GM21576 (cell line): ENCODE measurements around the gene C3orf62.
"Not testable (repeated sequence)": the region's sequence is repeated elsewhere in the genome, so short reads cannot be mapped to it uniquely, and the experiment has no call there.

Experiments
- ATAC-seq: cut with Tn5 transposase; IDR thresholded peaks from one replicate; pipeline ENCODE4 v1.9.1; 2021; ENCODE audit warnings: mild to moderate bottlenecking, moderate library complexity; ENCODE audit not compliant: unreplicated experiment

Gene C3orf62

DNA sequence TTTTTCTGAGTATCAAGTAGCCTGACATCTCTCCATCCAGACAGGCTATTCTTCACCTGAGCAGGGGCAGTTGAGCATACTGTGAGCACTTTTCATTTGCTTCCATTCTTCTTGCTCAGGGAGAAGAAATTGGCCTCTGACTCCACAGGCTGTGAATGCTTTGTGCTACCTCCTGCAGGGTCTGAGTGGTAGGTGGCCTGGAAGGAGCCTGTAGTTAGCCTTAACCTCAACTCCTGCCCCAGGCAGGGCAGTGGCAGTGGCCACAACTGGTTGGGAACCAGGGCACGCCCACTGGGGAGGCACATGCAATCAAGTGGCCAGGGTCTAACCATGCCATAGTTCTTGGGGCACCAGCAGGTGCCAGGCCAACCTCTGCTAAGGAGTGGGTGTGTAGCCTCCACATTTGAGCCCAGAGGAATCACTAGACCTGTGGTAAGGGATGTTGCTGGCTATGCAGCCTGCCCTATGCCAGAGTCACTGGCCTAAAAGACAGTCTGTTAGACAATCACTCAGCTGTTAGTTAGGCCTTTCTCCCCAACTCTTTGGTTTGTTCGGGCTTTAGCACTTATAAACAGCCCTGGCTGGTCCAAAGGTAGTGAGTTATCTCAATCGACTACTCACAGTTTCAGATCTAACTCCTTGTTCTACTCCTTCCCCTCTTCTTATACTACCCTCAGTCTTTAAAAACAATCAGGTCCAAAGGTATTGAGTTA lies 7.4 kb downstream of the C3orf62 start:
- no peak for ATAC-seq

DNA sequence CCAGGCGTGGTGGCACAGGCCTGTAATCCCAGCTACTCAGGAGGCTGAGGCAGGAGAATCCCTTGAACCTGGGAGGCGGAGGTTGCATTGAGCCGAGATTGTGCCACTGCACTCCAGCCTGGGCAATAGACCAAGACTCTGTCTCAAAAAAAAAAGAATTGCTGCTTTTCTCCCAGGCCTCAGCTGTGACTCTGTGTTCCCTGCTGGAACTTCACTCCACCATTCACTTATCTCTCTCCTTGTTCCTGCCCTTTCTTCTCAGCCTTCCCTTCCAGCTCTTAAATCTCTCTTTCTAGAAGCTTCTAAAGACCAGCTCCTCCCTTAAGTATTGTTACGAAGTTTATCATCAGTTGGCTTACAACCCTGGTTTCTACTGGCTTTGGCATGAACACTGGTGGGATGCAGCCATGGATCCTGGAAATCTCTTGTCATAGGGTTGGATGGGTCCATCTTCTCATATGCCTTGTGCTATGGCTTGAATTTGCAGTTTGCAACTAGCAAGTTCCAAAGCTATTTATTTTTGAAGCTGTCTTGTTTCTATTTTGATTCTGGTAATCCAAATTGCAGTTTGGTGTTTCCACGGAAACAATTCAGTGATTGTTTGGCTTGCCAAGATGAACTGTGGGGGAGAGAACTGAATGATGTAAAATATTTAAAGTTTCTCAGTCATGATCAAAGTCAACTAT lies 10.5 kb downstream of the C3orf62 start:
- ATAC-seq, result no peak

DNA sequence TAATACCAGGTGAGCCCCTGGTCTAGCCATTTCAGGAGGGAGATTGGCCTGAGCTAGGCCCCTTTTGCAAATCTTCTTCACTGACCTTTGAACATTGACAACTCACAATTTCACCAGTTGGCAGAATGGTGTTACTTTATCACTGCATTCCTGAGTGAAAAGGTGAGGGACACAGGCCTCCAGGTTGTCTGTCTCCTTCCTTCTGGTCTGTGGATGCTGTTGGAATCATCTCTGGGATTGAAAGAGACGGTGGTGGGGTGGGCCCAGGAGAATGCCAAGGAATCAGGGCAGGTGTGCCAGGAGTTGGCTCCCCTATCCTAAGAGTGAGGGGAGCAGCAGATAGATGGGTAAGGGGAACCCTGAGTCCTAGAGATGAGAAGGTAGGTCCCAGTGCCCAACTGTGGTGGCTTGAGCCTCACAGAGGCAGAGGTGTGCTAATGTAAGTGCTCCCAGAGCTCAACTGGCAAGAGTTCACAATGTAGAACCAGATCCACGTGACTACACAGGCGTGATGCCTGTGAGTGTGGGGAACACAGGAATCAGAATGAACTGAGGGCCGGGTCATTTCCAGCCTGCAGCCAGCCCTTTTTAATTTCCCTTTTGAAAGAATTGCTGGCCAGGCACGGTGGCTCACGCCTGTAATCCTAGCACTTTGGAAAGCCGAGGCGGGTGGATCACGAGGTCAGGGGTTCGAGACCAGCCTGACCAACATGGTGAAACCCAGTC lies 11.2 kb downstream of the C3orf62 start:
- ATAC-seq, result no peak

DNA sequence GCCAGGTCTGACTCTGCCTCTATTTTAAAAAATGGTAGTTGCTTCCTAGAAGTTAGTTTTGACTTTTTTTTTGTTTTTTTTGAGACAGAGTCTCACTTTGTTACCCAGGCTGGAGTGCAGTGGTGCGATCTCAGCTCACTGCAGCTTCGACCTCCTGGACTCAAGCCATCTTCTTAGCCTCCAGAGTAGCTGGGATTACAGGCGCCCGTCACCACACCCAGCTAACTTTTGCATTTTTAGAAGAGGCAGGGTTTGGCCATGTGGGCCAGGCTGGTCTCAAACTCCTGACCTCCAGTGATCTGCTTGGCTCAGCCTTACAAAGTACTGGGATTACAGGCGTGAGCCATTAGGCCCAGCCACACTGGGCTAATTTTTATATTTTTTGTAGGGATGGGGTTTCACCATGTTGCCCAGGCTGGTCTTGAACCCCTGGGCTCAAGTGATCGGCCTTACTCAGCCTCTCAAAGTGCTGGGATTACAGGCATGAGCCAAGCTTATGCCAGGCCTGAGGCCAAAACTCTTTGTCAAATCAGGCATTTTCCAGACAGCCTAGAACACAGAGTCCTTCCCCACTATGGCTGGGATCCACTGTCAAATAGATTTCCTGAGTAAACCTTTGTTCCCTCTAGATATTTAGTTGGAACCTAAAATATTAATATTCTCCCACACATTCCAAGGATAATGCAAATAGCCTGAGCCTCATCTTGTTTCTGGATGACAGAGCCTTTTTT lies 13.7 kb downstream of the C3orf62 start:
- ATAC-seq, result no peak

DNA sequence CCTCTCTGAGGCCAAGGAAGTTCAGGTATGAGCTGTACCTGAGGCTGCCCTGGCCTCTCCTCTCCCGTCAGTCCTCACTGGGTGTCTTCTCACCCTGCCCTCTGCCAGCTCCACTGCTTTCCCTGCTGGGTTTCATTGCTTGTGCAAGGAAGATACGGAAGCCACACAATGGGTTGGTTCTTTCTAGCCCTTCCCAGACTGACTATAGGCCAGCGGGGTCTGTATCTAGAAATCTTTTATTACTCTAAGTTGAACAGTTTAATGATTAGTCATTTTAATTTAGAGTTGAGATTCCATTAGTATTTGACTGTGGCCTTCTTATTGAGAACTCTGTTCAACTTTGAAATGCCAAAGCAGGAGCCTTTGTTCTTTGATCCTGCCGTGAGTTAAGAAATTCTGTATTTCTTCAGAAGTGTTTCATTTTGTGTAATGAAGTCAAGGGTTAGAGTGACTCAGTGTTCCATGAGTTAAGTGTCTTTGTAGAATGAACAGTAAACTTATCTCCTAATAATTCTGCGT lies 16.2 kb downstream of the C3orf62 start:
- ATAC-seq, result no peak

DNA sequence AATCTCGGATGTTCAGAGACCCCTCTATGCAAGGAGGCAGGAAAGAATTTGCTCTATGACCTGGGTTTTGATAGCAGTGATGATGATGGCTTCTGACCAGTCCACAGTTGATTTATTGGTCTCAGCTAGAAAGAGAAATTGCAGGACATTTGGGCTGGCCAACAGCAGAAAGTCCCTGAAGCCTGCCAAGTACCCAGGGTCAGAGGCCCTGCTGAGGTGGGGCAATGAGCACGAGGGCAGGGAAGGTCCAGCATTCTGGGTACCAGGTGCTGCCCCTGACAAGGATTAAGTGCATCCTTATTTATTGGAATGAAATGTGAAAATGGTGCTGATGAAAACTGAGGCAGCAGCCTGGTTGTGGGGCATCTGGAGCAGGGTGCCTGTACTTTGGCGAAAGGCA lies 19.8 kb downstream of the C3orf62 start:
- ATAC-seq, result no peak

DNA sequence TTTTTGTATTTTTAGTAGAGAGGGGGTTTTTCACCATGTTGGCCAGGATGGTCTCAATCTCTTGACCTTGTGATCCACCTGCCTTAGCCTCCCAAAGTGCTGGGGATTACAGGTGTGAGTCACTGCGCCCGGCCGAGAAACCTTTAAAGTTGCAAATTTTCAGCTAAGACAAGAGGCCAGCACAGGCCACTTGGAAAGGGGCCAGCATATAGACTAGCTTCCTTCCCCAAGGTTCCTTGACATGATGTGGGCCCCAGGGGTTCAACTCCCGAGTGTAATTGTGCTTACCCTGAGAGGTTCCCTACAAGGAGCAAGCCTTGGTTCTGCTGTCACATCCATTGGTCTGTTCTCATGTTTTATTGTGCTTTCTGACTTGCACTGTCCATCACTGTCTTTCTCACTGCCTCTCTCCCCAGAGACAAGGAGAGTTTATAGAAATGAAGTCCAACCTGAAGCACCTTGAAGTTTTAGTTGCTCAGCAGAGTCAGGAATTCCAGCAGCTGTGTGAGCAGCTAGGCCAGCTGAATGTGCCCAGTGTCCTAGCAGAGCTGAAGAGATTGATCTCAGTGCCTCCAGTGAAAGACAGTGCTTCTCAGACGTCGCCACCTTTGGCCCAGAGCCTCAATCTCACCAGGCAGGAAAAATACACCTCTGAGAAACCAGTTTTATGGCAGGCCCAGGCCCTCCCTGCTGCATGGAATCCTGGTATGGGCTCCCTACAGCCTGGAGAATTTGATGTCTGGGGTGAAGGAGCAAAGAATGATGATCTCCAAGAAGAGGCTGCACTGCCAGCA lies 21.1 kb downstream of the C3orf62 start:
- ATAC-seq, result no peak

DNA sequence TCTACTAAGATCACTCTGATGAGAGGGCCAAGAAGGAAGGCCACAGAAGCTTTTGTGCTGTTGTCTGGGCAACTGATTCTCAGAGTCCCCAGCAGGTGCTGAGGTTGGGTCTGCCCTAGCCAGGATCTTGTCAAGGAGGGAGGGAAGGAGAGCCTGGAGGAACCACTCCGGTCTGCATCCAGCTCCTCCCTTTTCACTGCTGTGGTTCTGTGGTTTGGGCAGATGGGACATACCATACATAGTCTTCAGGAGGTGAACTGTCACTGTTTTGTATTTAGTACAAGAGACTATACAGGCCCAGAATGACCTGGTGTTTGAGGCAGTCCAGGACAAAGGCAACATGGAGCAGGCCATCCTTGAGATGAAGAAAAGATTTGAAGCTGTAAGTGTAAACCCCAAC lies 21.9 kb downstream of the C3orf62 start:
- no peak for ATAC-seq

DNA sequence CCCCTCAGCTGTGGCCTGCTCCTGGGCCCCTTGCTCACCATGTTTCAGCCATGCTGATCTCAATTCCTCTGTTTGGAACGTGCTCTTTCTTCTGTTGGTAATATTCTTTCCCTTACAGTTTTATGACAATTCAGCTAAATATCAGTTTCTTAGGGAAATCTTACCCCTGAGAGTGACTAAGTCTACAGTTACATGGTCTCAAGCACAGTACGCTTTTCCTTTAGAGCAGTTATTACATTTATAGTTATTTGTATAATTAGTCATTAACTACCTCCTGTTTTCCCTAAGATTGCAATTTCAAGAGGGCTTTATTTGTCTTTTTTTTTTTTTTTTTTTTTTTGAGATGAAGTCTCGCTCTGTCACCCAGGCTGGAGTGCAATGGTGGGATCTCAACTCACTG lies 23.5 kb downstream of the C3orf62 start:
- no peak for ATAC-seq

DNA sequence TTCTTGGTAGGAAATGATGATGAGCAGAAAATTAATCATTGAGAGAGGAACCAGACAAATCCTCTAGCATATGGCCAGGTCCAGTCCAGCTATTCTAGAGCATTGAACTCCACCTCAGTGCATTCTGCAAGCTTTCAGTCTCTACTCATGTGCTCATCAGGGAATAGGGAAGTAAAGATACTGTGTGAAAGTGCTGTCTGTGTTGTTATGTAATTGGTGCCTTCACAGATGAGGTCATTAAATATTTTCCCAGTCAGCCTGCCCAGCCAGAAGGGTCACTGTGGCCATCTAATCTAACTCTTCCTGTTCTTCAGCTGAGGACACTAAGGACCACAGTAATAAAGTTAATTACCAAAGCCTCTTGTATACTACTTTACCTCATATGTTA lies 28.2 kb downstream of the C3orf62 start:
- ATAC-seq, result no peak

DNA sequence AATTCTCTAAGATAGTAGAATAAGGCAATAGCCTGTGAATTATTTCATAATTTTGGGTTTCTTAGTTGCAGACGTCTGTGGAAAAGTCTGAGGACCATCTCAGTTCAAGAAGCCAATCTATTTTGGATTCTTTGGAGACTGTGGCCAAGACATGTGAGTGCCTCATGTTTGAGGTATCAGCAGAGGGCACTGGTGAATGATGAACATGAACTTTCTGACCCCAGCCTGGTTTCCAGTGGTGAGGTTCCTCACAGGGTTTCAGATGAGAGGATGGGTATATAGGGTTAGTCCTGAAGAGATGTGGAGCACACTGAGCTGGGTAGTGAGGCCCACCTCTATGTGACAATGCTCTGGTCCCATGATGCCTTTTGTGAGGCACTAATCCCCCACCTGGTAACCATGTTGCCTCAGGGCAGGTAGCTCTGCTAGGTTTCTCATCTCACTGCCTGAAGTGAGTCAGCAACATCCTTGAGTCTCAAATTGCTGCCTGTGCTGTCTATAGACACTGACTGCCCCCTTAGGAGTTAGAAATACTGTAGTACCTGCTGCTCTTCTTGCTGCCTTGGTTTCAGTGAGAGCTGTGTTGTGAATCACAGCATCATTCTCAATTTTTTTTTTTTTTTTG lies 32.3 kb downstream of the C3orf62 start:
- ATAC-seq, result no peak

DNA sequence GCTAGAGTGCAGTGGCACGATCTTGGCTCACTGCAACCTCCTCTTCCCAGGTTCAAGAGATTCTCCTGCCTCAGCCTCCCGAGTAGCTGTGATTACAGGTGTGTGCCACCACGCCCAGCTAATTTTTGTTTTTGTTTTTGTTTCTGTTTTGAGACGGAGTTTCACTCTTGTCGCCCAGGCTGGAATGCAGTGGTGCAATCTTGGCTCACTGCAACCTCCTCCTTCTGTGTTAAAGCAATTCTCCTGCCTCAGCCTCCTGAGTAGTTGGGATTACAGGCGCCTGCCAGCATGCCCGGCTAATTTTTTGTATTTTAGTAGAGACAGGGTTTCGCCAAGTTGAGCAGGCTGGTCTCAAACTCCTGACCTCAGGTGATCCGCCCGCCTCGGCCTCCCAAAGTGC lies 36.9 kb downstream of the C3orf62 start:
- not testable (repeated sequence) for ATAC-seq

DNA sequence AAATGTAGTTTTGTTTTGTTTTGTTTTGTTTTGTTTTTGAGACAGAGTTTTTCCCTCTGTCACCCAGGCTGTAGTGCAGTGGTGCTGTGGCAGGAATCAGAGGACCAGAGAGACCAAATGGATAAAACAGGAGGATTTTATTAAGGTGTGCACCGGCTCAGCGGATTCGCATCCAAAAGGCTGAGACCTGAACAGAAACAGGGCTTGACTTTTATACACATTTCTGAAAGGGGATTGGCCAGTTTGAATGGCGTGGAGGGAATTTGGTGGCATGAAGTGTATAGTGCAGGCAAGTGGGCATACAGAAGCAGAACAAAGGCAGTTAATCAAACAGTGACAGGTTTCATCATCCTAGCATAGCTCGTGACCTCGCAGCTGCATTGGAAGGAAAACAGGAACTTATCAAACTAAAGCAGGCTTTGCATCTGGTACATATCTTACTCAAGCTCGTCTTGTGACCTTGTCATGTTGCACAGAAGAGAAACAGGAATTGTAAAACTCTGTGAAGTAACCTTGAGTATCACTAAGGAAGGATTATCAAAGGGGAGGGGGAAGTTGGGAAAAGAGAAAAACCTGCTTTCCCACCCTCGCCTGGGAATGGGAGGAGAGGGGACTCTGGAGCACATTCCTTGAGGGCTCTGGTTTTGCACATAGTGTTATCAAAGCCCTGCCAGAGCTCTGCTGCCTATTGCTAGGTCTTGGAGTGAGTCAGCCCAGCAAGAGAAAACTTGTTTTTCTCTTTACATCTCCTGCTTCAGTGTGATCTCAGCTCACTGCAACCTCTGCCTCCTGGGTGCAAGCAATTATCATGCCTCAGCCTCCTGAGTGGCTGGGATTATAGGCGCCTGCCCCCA lies 38.5 kb downstream of the C3orf62 start:
- no peak for ATAC-seq

DNA sequence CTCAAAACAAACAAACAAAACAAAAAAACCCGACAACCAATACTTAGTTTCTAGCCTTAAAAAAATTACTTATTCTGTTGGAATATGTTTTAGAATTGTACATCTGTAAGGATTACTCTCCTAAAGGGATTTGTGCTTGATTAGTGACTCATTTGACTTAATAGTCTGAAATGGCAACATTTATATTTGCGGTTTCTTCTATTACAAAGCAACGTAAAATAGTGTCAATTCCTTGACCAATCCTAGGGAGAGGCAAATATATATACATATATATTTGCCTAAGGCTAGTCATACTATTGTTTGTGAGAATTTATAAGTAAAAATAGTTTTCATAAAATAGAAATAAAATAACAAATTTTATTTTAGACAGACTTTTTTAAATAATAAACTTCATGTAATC lies 39.7 kb downstream of the C3orf62 start:
- no peak for ATAC-seq

DNA sequence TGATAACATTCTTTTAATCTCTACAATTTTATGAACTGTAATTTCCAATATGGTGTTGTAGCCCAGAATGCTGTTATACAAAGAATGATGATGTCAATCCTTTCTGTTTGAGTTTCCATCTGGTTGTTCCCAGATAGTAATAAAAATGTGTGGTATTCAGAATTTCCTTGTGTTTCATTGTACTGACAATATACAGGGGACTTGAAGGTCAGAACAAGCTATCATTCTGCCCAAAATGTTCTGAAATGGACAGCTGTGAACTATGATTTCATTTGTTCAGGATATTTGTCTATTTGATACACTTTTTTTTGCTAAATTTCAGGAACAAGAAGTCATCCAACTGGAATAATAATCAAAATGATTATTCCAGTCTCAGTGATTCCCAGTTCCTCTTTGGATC lies 40.8 kb downstream of the C3orf62 start:
- ATAC-seq, result no peak

DNA sequence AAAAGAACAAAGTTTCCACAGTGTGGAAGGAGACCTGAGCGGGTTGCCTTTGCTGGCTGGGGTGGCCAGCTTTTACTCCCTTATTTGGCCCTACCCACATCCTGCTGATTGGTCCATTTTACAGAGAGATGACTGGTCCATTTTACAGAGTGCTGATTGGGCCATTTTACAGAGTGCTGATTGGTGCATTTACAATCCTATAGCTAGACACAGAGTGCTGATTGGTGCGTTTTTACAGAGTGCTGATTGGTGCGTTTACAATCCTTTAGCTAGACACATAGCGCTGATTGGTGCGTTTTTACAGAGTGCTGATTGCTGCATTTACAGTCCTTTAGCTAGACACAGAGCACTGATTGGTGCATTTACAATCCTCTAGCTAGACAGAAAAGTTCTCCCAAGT lies 48.2 kb downstream of the C3orf62 start:
- ATAC-seq, result not testable (repeated sequence)

DNA sequence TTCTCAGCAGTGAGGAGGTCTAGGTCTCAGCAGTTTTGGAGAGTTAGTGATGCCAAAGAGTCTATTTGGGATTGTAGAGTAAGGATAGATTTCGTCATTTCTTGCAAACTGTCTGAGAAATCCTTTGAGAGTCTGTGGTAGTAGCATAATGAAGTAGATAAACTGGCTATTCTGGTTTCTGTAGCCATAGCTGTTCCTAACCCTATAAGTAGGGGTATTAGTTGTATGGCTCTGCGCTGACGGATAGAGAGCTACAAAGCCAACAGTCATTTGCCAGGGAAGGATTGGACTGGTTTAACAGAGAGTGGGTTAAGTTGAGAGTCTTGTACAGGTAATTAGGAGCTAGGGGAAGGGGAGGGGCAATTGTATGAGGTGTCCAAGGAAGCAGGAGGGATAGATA lies 55.0 kb downstream of the C3orf62 start:
- no peak for ATAC-seq

DNA sequence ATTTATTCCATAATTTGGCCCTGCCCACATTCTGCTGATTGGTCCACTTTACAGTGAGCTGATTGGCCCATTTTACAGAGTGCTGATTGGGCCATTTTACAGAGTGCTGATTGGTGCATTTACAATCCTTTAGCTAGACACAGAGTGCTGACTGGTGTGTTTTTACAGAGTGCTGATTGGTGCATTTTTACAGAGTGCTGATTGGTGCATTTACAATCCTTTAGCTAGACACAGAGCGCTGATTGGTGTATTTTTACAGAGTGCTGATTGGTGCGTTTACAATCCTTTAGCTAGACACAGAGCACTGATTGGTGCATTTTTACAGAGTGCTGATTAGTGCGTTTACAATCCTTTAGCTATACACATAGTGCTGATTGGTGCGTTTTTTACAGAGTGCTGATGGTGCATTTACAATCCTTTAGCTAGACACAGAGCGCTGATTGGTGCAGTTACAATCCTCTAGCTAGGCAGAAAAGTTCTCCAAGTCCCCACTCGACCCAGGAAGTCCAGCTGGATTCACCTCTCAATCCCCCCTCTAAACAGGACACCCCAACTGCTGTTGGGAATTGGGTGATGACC lies 56.0 kb downstream of the C3orf62 start:
- ATAC-seq, result not testable (repeated sequence)

DNA sequence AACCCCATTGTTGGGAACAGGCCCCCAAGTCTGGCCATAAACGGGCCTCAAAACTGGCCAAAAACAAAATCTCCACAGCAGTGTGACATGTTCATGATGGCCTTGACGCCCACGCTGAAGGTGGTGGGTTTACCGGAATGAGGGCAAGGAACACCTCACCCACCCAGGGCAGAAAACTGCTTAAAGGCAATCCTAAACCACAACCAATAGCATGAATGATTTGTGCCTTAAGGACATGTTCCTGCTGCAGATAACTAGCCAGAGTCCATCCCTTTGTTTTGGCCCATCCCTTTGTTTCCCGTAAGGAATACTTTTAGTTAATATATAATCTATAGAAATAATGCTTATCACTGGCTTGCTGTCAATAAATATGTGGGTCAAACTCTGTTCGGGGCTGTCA lies 57.9 kb downstream of the C3orf62 start:
- no peak for ATAC-seq
